Nephron progenitor cell (in vitro differentiated cells): ENCODE results near the gene ADAP2.

Source experiments
- DNase-seq: peaks from one replicate; pipeline ENCODE4 v3.0.0; 2021
- H3K27ac Mint-ChIP-seq: 2 replicates; pipeline ENCODE4 v1.8.0; 2021; ENCODE audit warnings: mild to moderate bottlenecking, moderate library complexity, mixed read lengths
- H3K27me3 Mint-ChIP-seq: 2 replicates; pipeline ENCODE4 v1.8.0; 2021; ENCODE audit warnings: mild to moderate bottlenecking, low read depth, mixed read lengths; ENCODE audit not compliant: poor library complexity
- H3K36me3 Mint-ChIP-seq: 2 replicates; pipeline ENCODE4 v1.8.0; 2021; ENCODE audit warnings: low read depth, mixed read lengths
- H3K4me1 Mint-ChIP-seq: 2 replicates; pipeline ENCODE4 v1.8.0; 2021; ENCODE audit warnings: mixed read lengths
- H3K4me3 Mint-ChIP-seq: 2 replicates; pipeline ENCODE4 v1.8.0; 2021; ENCODE audit warnings: mild to moderate bottlenecking, moderate library complexity, mixed read lengths
- H3K9me3 Mint-ChIP-seq: 2 replicates; pipeline ENCODE4 v1.8.0; 2021; ENCODE audit warnings: mild to moderate bottlenecking, moderate library complexity, mixed read lengths
- TF ChIP-seq, protein P1 (sequence below): fragments of 200-600 bp; sonication (generic); IDR thresholded peaks from 2 replicates; pipeline ENCODE4 v1.5.0; 2021; ENCODE audit warnings: antibody characterized with exemption

The ADAP2 gene

GRCh38 chr17:30952638-30953393 is 31.1 kb downstream of the ADAP2 start:
- Mint-ChIP-seq H3K4me1 (peaks cover 12% of the 10 kb centered on the region), H3K36me3 (no peaks in the 10 kb centered on the region), H3K27ac (no peak overlapping the region), H3K4me3 (no peak overlapping the region), H3K9me3 (no peaks in the 10 kb centered on the region), H3K27me3 (peaks cover 19% of the 10 kb centered on the region)
- TF ChIP-seq, protein P1, sequence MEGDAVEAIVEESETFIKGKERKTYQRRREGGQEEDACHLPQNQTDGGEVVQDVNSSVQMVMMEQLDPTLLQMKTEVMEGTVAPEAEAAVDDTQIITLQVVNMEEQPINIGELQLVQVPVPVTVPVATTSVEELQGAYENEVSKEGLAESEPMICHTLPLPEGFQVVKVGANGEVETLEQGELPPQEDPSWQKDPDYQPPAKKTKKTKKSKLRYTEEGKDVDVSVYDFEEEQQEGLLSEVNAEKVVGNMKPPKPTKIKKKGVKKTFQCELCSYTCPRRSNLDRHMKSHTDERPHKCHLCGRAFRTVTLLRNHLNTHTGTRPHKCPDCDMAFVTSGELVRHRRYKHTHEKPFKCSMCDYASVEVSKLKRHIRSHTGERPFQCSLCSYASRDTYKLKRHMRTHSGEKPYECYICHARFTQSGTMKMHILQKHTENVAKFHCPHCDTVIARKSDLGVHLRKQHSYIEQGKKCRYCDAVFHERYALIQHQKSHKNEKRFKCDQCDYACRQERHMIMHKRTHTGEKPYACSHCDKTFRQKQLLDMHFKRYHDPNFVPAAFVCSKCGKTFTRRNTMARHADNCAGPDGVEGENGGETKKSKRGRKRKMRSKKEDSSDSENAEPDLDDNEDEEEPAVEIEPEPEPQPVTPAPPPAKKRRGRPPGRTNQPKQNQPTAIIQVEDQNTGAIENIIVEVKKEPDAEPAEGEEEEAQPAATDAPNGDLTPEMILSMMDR, result no peak
- DNase-seq, result no peak

- no peak for DNase-seq
- no peak overlapping the region for H3K4me3 Mint-ChIP-seq
- peaks cover 28% of the 10 kb centered on the region for H3K27me3 Mint-ChIP-seq
- peaks cover 12% of the 10 kb centered on the region for H3K4me1 Mint-ChIP-seq
- TF ChIP-seq, protein P1, result no peak
- no peaks in the 10 kb centered on the region for H3K36me3 Mint-ChIP-seq
- H3K27ac Mint-ChIP-seq, result no peak overlapping the region
- no peaks in the 10 kb centered on the region for H3K9me3 Mint-ChIP-seq
Measured at GRCh38 chr17:30954046-30954830, 32.5 kb downstream of the ADAP2 start.

DNA sequence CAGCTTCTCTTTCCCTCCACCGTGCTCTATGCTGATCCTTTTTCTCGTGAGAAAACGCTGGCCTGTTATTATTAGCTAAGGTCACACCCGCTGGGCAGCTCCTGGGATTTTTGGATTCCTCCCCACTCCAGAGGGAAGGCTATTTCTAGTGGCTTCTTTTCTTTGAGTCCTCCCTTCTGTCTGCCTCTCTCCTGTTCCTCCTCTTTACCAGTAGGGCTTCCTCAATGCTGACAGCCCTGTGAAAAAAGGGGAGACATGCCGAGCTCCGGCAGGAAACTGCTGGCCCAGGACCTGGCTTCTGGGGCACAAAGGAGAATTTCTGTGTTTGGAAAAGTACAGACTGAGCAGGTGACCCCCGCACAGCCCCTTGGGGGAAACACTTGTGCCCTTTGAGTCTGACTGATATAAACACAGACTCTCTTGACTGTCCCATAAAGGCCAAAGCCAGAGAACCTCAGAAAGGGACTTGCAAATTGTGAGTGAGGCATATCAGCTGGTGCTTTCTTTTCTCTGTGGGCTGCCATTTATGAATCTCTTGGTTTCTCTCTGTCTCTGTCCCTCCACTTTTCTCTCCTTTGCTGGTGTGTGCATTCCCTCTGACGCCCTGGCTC is 35.1 kb downstream of the ADAP2 start:
- DNase-seq, result no peak
- Mint-ChIP-seq H3K27ac (no peak overlapping the region), H3K36me3 (no peaks in the 10 kb centered on the region), H3K27me3 (peaks cover 21% of the 10 kb centered on the region), H3K9me3 (no peaks in the 10 kb centered on the region), H3K4me3 (no peak overlapping the region), H3K4me1 (peaks cover 12% of the 10 kb centered on the region)
- TF ChIP-seq, protein P1, result no peak

- H3K27me3 Mint-ChIP-seq, result peaks cover 21% of the 10 kb centered on the region
- H3K9me3 Mint-ChIP-seq, result no peaks in the 10 kb centered on the region
- TF ChIP-seq, protein P1, result no peak
- no peak overlapping the region for H3K27ac Mint-ChIP-seq
- H3K4me3 Mint-ChIP-seq, result no peak overlapping the region
- no peak for DNase-seq
- no peaks in the 10 kb centered on the region for H3K36me3 Mint-ChIP-seq
- H3K4me1 Mint-ChIP-seq, result peaks cover 12% of the 10 kb centered on the region
Measured at GRCh38 chr17:30957741-30958140, 36.0 kb downstream of the ADAP2 start.

DNA sequence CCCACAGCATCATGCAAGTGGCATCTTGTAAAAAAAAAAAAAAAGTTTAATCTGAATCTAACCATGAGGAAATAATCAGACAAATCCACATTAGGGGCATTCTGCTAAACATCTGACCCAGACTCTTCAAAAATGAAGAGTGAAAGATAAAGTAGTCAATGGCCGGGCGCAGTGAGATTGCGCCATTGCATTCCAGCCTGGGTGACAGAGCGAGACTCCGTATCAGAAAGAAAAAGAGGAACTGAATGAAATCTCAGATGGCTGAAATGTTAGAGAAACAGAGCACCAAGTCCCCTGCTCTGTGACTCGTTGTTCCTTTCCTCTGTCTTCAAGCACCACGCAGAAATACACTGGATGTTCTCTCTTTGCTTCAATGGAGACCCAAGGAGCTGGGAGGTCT is 36.4 kb downstream of the ADAP2 start:
- Mint-ChIP-seq H3K27me3 (peaks cover 21% of the 10 kb centered on the region), H3K4me3 (no peak overlapping the region), H3K36me3 (no peaks in the 10 kb centered on the region), H3K9me3 (no peaks in the 10 kb centered on the region), H3K27ac (no peak overlapping the region), H3K4me1 (peaks cover 12% of the 10 kb centered on the region)
- TF ChIP-seq, protein P1, result no peak
- no peak for DNase-seq
